Measurements from ENCODE around the gene ZNF564.

Gene ZNF564

DNA sequence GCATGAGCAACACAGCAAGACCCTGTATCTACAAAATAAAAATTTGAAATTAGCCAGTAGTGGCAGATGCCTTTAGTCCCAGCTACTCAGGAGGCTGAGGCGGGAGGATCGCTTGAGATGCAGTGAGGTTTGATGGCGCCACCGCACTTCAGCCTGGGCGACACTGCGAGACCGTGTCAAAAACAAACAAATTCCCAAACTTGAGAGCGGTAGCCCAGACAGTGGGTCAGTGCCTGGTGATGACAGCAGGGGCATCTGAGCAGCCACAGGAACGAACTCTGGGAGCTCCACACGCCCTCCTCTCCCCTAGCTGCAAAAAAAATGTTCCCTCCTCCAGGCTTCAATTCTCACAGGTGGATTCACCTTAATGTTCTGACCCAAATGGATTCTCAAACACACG is 45.2 kb upstream of the ZNF564 start:
- H3K4me2 ChIP-seq (ENCODE audit: low read depth, low read length, poor library complexity, severe bottlenecking), result no peak overlapping the region
- H3K9ac ChIP-seq (ENCODE audit: low read length), result no peak overlapping the region
- no peak overlapping the region for H3K27ac ChIP-seq (ENCODE audit: low read depth, low read length)
- no peak overlapping the region for H3K4me3 ChIP-seq (ENCODE audit: insufficient read depth, low read length, poor library complexity, severe bottlenecking)
- no peaks in the 10 kb centered on the region for H3K9me3 ChIP-seq (ENCODE audit: insufficient read depth, low read length)
- H3K9me2 ChIP-seq (replicated peaks; ENCODE audit: insufficient read depth, low read length), result no peaks in the 10 kb centered on the region
- TF ChIP-seq, protein P1, sequence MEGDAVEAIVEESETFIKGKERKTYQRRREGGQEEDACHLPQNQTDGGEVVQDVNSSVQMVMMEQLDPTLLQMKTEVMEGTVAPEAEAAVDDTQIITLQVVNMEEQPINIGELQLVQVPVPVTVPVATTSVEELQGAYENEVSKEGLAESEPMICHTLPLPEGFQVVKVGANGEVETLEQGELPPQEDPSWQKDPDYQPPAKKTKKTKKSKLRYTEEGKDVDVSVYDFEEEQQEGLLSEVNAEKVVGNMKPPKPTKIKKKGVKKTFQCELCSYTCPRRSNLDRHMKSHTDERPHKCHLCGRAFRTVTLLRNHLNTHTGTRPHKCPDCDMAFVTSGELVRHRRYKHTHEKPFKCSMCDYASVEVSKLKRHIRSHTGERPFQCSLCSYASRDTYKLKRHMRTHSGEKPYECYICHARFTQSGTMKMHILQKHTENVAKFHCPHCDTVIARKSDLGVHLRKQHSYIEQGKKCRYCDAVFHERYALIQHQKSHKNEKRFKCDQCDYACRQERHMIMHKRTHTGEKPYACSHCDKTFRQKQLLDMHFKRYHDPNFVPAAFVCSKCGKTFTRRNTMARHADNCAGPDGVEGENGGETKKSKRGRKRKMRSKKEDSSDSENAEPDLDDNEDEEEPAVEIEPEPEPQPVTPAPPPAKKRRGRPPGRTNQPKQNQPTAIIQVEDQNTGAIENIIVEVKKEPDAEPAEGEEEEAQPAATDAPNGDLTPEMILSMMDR (IDR thresholded peaks at IDR 0.05; ENCODE audit: insufficient read depth, low read length, poor library complexity, severe bottlenecking), result no peak
- TF ChIP-seq EZH2phosphoT487 (conservative IDR thresholded peaks at IDR 0.05; ENCODE audit: low read length), result no peak
- H3F3A ChIP-seq (ENCODE audit: insufficient read depth), result peaks cover 5% of the 10 kb centered on the region; the same call in 1 of the 2 replicates
- H2AFZ ChIP-seq (ENCODE audit: low read depth, low read length, severe bottlenecking), result no peak overlapping the region
- H3K27me3 ChIP-seq (ENCODE audit: low read length), result no peaks in the 10 kb centered on the region
- H4K20me1 ChIP-seq (ENCODE audit: low read depth, low read length), result no peaks in the 10 kb centered on the region
- no peaks in the 10 kb centered on the region for H3K36me3 ChIP-seq (ENCODE audit: low read length)
- H3K79me2 ChIP-seq (ENCODE audit: insufficient read depth, low read length), result no peaks in the 10 kb centered on the region

DNA sequence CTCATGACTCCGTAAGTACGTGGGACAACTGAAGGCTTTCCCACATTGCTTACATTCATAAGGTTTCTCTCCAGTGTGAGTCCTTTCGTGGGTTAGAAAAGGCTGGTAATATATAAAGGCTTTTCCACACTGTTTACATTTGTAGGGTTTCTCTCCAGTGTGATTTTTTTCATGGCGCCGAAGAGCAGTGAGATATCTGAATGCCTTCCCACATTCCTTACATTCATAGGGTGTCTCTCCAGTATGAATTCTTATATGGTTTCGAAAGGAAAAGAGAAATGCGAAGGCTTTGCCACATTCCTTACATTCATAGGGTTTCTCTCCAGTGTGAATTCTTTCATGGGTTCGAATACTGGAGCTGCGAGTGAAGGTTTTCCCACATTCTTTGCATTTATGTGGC is 29.8 kb upstream of the ZNF564 start:
- 0 out of 2 replicates have a peak, but pooled peaks cover 10% of the 10 kb centered on the region for H3K9me3 ChIP-seq (ENCODE audit: insufficient read depth, low read length)
- H3K27ac ChIP-seq (ENCODE audit: low read depth, low read length), result no peak overlapping the region
- H3K36me3 ChIP-seq (ENCODE audit: low read length), result peaks cover 19% of the 10 kb centered on the region
- TF ChIP-seq, protein P1 (IDR thresholded peaks at IDR 0.05; ENCODE audit: insufficient read depth, low read length, poor library complexity, severe bottlenecking), result no peak
- no peaks in the 10 kb centered on the region for H3K9me2 ChIP-seq (replicated peaks; ENCODE audit: insufficient read depth, low read length)
- no peaks in the 10 kb centered on the region for H3F3A ChIP-seq (ENCODE audit: insufficient read depth)
- no peak overlapping the region for H3K4me3 ChIP-seq (ENCODE audit: insufficient read depth, low read length, poor library complexity, severe bottlenecking)
- no peaks in the 10 kb centered on the region for H3K79me2 ChIP-seq (ENCODE audit: insufficient read depth, low read length)
- H3K9ac ChIP-seq (ENCODE audit: low read length), result no peak overlapping the region
- no peak overlapping the region for H2AFZ ChIP-seq (ENCODE audit: low read depth, low read length, severe bottlenecking)
- H4K20me1 ChIP-seq (ENCODE audit: low read depth, low read length), result no peaks in the 10 kb centered on the region
- H3K4me2 ChIP-seq (ENCODE audit: low read depth, low read length, poor library complexity, severe bottlenecking), result no peak overlapping the region
- H3K27me3 ChIP-seq (ENCODE audit: low read length), result no peaks in the 10 kb centered on the region

DNA sequence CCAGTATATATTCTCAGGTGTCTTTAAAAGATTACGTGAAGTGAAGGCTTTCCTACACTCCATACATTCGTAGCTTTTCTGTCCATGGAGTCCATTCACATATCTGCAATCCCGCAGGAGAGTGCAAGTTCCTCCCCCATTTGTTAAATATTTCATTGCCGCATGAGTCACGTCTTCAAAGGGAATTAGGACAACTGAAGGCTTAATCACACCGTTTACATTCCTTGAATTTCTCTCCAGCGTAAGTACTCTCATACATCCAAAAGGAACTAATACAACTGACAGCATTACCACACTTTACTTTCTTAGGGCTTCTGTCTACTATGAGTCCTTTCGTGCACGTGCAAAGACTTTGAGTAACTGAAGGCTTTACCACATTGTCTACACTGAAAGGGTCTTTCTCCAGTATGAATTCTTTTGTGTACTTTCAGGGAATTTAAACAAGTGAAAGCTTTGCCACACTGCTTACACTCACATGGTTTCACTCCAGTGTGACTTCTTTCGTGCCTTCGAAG is 29.0 kb upstream of the ZNF564 start:
- Histone ChIP-seq H3K9ac (ENCODE audit: low read length) (no peak overlapping the region), H3K27me3 (ENCODE audit: low read length) (no peaks in the 10 kb centered on the region), H2AFZ (ENCODE audit: low read depth, low read length, severe bottlenecking) (no peak overlapping the region), H3K27ac (ENCODE audit: low read depth, low read length) (no peak overlapping the region), H3K36me3 (ENCODE audit: low read length) (peaks cover 19% of the 10 kb centered on the region), H3K9me2 (replicated peaks; ENCODE audit: insufficient read depth, low read length) (no peaks in the 10 kb centered on the region), H3K4me2 (ENCODE audit: low read depth, low read length, poor library complexity, severe bottlenecking) (no peak overlapping the region), H4K20me1 (ENCODE audit: low read depth, low read length) (no peaks in the 10 kb centered on the region), H3K4me3 (ENCODE audit: insufficient read depth, low read length, poor library complexity, severe bottlenecking) (no peak overlapping the region), H3K79me2 (ENCODE audit: insufficient read depth, low read length) (no peaks in the 10 kb centered on the region), H3K9me3 (ENCODE audit: insufficient read depth, low read length) (0 out of 2 replicates have a peak, but pooled peaks cover 10% of the 10 kb centered on the region), H3F3A (ENCODE audit: insufficient read depth) (no peaks in the 10 kb centered on the region)
- no peak for TF ChIP-seq EZH2phosphoT487 (conservative IDR thresholded peaks at IDR 0.05; ENCODE audit: low read length)
- TF ChIP-seq, protein P1 (IDR thresholded peaks at IDR 0.05; ENCODE audit: insufficient read depth, low read length, poor library complexity, severe bottlenecking), result no peak

Data from SU-DHL-6 (cell line).